GM21786 (cell line): ENCODE data around the gene TMEM87B.

Experiments used
- ATAC-seq: cut with Tn5 transposase; IDR thresholded peaks from one replicate; pipeline ENCODE4 v1.9.1; 2021; ENCODE audit not compliant: unreplicated experiment

The TMEM87B gene

DNA sequence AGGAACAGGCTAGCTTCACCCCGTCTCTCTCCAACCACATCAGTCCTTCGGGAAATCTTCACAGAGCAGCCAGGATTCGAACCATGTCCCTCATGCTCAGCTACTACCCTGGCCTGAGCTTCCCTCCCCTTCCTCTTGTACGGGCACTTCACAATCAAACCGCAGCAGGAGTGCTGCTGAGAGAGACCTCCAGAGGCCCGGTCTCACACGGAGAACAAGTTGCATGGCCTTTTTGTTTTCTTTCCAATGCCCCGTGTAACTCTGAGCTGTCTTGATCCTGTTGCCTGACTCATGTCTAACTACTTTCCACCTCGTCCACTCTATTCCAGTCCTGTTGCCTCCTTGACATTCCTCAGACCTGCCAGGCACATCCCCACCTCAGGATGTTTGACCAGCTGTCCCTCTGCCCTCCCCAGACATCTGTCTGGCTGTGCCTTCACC lies 108.5 kb downstream of the TMEM87B start:
- no peak for ATAC-seq

DNA sequence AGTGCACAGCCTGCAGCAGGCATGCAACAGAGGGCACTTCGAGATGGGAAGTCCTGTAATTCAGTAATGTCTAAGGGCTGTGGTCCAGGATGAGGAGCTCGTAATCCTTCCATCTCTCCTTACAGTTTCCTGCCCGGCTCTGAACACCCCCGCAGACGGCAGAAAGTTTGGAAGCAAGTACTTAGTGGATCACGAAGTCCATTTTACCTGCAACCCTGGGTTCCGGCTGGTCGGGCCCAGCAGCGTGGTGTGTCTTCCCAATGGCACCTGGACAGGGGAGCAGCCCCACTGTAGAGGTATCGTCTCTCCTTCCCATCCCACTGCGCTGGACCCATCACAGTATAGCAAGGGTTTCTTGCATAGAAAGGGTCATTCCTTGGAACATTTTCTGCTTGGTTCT lies 109.8 kb downstream of the TMEM87B start:
- ATAC-seq = no peak

DNA sequence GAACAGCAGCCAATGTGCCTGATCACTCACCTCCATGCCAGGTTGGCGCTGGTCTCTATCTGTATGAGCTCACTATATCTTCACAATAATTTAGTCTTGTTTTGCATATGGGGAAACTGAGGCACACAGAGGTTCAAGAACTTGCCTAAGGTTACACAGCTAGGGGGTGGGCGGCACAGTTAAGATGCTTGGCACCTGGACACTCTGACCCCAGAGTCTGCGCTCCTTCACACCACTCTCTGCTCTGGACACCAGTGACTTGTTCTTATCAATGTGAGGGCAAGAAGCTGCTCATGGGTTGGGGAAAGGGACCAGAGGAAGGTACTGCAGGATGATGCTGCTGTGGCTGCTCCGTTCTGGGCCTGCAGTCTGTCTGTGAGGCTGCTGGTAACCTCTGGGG lies 110.2 kb downstream of the TMEM87B start:
- no peak for ATAC-seq

DNA sequence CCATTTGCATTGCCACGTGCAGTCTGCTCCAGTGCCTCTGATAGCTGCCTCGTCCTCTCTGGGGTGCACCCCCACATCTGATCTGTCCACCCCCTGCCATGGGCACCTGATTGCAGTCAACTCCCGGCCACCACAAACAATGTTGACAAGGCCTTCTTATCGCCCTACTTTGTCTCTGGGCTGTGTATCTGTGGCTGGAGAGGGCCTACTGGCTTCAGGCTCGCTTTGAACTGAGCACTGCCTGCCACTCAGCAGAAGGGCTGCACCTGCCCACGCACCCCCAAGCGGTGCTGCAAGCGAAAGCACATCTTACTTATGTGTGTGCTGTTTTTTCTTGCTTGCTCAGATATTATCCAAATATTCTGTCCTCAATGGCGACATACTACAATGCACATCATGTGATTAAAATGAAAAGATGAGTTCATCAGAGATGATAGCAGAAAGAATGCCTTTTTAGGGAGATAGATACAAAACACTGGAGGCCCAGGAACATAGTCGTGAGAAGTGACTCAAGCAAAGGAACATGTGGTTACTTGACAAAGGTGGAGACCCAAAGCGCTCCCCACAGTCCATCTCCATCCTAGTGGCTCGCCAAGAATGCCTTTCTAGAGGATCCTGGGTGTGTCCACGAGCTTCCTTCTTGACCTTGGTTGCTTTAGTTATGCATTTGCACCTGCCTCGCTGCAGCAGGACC lies 111.9 kb downstream of the TMEM87B start:
- ATAC-seq = no peak

DNA sequence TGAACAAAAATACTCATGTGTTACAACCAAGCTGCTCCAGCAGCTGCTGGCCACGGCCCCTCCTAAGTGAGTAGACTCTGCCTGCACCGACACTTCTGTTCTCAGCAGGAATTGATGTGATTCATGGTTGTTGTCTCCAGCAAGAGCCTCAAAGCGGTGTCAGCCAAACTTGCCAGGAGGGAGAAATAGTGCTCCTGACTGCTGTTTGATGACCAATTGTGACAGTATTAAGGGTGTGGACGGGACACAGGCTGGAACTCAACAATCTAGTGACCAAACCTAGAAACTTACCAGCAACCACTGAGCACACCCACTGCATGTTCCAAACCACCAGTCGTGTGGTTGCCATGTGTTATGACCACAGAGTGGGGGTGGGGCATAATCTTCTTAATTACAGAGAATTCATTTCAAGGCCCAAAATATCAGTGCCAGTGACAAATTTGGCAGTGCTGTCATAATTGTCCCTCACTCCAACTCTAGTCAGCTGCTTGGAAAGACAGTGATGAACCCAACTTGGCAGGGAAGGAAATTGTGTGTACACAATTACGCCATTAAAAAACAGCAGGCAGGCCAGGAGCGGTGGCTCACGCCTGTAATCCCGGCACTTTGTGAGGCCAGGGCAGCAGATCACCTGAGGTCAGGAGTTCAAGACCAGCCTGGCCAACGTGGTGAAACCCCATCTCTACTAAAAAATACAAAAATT lies 113.5 kb downstream of the TMEM87B start:
- no peak for ATAC-seq
